ENCODE measurements around the gene JAK1.
A peak's percentile ranks its signal among the peaks of the same experiment; 100 is the strongest.

Gene JAK1

DNA sequence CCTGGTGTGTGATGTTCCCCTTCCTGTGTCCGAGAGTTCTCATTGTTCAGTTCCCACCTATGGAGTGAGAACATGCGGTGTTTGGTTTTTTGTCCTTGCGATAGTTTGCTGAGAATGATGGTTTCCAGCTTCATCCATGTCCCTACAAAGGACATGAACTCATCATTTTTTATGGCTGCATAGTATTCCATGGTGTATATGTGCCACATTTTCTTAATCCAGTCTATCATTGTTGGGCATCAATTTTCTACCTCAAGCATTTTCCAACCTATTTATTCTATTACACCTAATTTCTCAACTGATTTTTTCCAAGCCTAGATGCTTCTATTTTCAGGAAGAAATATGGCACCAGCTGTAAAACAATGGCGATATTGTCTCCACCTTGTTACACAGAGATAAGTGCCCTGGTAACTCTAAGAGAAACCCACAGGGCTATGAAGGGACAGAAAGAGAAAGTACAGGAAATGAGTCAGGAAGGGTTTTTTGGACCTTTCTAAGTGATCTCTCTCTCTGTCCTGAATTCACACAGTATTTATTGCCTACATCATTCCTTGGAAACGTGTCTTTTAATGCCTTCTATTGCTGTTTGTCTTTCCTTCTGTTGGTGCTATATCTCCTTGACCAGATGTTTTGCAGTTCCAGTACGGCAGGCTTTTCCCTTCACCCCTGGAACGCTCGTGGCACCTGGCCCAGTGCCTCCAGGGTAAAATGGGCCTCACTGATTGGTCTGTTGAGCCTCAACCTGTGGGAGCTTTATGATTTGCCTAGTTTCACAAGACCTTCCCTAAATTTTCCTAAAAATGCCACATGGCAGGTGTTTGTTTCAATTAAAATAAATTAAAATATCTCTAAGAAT is 14.6 kb upstream of the JAK1 start:
- no peak for DNase-seq (ENCODE audit: low read depth in 2 of 2, low spot score in 1 of 2)

- DNase-seq (ENCODE audit: low read depth in 2 of 2, low spot score in 1 of 2), result no peak
Measured at GRCh38 chr1:64979358-64979757, 13.0 kb upstream of the JAK1 start.

GRCh38 chr1:64976361-64976760 is 10.0 kb upstream of the JAK1 start:
- DNase-seq (ENCODE audit: low read depth in 2 of 2, low spot score in 1 of 2), result no peak

DNA sequence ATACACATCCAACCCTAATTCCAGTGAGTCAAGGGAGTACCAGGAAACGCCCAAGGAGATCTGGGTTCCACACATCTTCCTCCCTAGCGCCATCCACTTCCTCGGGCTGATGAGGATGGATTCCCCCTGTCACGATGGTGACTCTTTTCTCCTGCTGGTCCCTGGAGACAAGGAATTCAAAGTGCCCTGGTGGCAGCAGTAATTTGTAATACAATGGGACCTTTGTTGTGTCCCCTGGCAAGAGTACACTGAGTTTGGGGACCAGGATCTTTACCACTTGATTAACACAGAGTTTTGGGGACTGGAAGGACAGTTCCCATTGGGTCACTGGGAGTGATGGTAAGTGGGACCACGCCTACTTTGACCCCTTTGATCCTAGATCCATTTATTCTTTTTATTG is 9.4 kb upstream of the JAK1 start:
- DNase-seq (ENCODE audit: low read depth in 2 of 2, low spot score in 1 of 2), result no peak

DNA sequence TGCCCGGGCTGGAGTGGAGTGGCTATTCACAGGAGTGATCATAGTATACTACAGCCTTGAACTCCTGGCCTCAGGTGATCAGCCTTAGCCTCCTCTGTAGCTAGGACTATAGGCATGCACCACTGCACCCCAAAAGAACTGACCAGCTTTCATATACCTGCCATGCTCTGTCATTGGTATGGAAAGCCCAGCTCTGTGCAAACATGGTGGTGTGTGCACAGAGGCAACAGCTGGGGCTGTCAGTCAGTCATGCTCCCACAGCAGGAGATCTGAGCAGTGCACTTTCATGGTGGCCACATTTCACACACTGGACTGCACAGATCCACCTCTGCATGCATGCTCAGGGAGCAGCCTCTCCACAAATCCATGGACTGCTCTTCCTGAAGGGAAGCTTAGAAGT is 8.8 kb upstream of the JAK1 start:
- no peak for DNase-seq (ENCODE audit: low read depth in 2 of 2, low spot score in 1 of 2)

GRCh38 chr1:64974288-64974825 is 8.0 kb upstream of the JAK1 start:
- no peak for DNase-seq (ENCODE audit: low read depth in 2 of 2, low spot score in 1 of 2)

DNA sequence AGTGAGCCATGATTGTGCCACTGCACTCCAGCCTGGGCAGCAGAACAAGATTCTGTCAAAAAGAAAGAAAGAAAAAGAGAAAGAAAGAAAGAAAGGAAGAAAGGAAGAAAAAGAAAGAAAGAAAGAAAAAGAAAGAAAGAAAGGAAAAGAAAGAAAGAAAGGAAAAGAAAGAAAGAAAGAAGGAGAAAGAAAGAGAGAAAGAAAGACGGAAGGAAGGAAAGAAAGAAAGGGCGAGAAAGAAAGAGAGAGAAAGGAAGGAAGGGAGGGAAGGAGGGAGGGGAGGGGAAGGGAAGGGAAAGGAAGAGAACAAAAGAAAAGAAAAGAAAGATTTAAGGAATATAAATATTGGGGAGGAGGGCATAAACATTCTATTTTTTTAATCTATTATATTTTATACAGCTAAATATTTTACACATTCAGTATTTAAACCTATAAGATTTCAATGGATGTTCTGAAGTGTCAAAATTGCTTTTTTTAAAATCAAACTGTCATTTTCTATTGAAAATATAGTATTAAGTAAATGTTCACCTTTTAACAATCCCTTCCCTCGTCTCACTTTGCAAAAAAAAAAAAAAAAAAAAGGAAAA is 6.8 kb upstream of the JAK1 start:
- no peak for DNase-seq (ENCODE audit: low read depth in 2 of 2, low spot score in 1 of 2)

DNA sequence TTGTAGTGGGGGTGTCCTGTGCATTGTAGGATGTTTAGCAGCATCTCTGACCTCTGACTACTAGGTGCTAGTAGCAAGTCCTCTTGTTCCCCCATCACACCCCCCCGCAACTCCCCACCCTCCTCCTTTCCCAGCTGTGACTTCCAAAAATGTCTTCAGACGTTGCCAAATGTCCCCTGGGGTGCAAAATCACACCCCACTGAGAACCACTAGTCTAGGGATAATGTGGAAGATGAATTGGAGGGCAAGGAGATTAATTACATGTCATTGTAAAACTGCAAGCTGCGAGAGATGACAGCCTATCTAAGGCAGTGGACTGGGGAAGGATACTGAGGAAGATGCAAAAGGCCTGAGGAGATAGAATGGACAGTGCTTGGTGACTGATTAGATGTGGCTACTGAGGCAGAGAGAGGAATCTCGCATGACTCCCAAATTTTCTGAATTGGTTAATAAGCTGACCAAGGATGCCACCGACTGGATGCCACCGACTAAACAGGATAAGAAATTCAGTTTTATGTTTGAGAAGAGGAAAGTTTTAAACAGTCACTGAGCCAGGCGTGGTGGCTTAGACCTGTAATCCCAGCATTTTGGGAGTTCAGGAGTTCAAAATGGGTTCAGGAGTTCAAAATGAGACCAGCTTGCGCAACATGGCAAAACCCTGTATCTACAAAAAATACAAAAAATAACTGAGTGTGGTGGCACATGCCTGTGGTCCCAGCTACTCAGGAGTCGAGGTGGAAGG is 3.1 kb upstream of the JAK1 start:
- no peak for DNase-seq (ENCODE audit: low read depth in 2 of 2, low spot score in 1 of 2)

GRCh38 chr1:64967381-64967780 is 1.0 kb upstream of the JAK1 start:
- DNase-seq (ENCODE audit: low read depth in 2 of 2, low spot score in 1 of 2), result no peak

DNA sequence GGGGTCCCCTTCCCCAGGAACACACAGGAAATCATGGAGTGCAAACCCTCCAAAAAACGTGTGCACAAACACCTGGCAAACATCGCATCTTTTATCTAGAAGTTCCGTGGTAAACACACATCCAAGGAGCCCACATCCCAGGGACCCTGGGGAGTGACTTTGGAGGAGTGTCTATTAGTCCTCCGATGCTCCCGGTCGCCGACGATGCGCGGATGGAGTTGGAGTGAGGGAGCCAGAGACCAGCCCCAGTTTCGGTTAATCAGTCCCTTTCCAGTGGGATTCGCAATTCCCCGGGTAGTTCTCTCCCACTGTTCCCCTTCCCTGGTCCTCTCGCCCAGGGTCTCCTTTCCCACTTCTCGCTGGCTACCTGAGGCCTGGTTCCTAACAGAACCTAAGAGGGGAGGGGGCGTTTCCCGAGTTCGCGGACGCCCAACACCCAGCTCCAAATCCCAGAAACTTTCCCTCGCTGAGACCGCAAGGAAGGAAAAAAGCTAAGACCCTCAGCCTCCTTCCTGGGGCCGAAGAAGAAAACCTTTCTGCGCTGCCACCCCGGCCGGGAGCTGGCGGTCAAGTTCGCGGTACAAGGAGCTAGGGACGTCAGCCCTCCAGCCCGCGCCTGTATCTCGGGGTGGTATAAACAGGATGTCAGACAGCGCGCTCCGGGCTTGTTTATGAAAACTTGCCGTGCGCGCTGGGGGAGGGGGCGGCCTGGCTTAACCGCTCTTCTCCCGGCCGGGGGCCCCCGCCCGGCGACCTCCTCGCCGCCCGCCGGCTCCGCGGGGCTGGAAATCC is 787 bp downstream of the JAK1 start:
- peak; percentile 41 to 44 for DNase-seq (ENCODE audit: low read depth in 2 of 2, low spot score in 1 of 2)

- DNase-seq (ENCODE audit: low read depth in 2 of 2, low spot score in 1 of 2), result no peak
Measured at GRCh38 chr1:64963466-64963865, 2.9 kb downstream of the JAK1 start.

DNA sequence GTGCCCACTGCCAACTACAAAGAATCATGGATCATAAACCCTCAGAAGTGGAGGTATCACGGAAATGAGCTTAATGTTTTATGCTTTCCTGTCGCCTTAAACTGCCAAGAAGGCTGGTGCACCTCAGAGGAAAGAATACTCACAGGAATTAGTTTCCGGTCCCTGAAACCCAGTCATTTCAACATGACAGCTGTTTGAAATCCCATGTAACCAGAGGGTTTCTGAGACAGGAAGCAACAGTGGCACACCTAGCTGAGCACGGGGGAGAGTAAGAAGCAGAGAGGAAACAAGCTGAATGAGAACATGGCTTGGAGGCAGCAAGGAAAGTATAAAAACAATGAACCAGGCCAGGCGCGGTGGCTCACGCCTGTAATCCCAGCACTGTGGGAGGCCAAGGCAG is 3.9 kb downstream of the JAK1 start:
- DNase-seq (ENCODE audit: low read depth in 2 of 2, low spot score in 1 of 2), result no peak

- DNase-seq (ENCODE audit: low read depth in 2 of 2, low spot score in 1 of 2), result no peak
Measured at GRCh38 chr1:64961923-64962322, 4.4 kb downstream of the JAK1 start.

GRCh38 chr1:64960731-64961130 is 5.6 kb downstream of the JAK1 start:
- no peak for DNase-seq (ENCODE audit: low read depth in 2 of 2, low spot score in 1 of 2)

DNA sequence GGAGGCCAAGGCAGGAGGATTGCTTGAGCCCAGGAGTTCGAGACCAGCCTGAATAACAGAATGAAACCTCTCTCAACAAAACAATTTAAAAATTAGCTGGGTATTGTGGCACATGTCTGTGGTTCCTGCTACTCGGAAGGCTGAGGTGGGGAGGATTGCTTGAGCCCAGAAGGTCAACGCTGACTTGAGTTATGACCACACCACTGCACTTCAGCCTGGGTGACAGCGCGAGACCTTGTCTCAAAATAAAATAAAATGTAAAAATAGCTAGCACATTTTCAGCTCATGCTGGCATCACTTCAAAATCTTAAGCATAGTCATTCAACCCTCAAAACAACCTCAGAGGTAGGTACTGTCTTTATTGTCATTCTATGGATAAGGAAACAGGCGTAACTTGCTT is 6.4 kb downstream of the JAK1 start:
- DNase-seq (ENCODE audit: low read depth in 2 of 2, low spot score in 1 of 2), result no peak

DNA sequence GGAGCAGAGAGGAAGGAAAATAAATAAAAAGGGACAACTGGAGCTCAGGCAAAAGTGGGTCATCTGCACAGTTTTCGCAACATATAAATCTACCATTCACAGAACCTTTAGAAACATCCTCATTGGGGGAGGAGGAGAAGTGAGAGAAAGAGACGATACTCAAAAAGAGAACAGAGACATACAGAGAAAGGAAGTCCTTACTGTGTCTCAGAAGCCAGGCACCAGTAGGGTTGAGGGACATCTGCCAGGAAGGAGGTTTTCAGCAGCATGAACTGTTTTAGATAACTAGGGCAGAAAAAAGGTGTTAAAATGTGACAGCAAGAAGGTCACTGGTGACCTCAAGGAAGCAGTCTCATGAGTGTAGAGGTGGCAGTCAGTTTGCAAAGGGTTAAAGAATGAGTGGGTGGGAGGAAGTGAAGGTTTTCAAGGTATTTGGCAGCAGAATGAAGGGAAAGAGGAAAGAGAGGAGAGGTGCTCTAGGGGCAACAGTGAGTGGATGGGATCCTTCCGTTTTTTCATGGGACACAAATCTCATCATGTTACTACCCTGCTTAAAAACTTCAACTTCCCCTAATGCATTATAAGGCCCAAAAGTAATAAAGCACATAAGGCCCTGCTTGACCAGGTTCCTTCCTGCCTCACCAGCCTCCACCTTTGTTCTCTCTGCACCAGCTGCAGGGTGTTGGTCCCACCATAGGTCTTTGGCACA is 9.5 kb downstream of the JAK1 start:
- DNase-seq (ENCODE audit: low read depth in 2 of 2, low spot score in 1 of 2), result no peak

- no peak for DNase-seq (ENCODE audit: low read depth in 2 of 2, low spot score in 1 of 2)
Measured at GRCh38 chr1:64956010-64956640, 10.2 kb downstream of the JAK1 start.

- DNase-seq (ENCODE audit: low read depth in 2 of 2, low spot score in 1 of 2), result no peak
Measured at GRCh38 chr1:64955097-64956009, 11.0 kb downstream of the JAK1 start.

- DNase-seq (ENCODE audit: low read depth in 2 of 2, low spot score in 1 of 2), result no peak
Measured at GRCh38 chr1:64953241-64953640, 13.1 kb downstream of the JAK1 start.

Measured in stimulated activated CD8-positive, alpha-beta memory T cell treated with anti-CD3 and anti-CD28 coated beads, Interleukin-4, amount 100 ng/mL, for 1 hour (primary cell).